ENCODE data around the gene GCKR. TPM values are rescaled to one million over a fixed set of nuclear protein-coding genes. Genes with fewer than 3 reads are reported as not detected.

GCKR gene
- total RNA-seq, 1 donor from 2014 or later = not detected

GRCh38 chr2:27492557-27492956 lies 4.1 kb upstream of the GCKR start:
- Histone ChIP-seq H3K9me3 (replicated peaks) (no peaks in the 10 kb centered on the region), H3K4me3 (no peak overlapping the region), H3K4me1 (peaks cover 39% of the 10 kb centered on the region), H3K27me3 (ENCODE audit: low read depth) (peaks cover 26% of the 10 kb centered on the region), H3K36me3 (no peaks in the 10 kb centered on the region), H3K27ac (replicated peaks) (no peak overlapping the region)
- intact Hi-C loops (cut with micrococcal nuclease) = no loop called here
- DNase-seq = no peak
- TF ChIP-seq CTCF (IDR thresholded peaks at IDR 0.05; ENCODE audit: borderline replicate concordance) = no peak

GRCh38 chr2:27493948-27494283 lies 2.7 kb upstream of the GCKR start:
- no peak overlapping the region for H3K27ac ChIP-seq (replicated peaks)

GRCh38 chr2:27494284-27494943 lies 2.2 kb upstream of the GCKR start:
- H3K36me3 ChIP-seq = no peaks in the 10 kb centered on the region
- no peak for TF ChIP-seq CTCF (IDR thresholded peaks at IDR 0.05; ENCODE audit: borderline replicate concordance)
- peaks cover 23% of the 10 kb centered on the region for H3K4me1 ChIP-seq
- peak overlapping the region; percentile 70 for H3K4me3 ChIP-seq
- intact Hi-C loops (cut with micrococcal nuclease) = no loop called here
- DNase-seq = peak; percentile 18
- H3K27ac ChIP-seq (replicated peaks) = no peak overlapping the region
- H3K27me3 ChIP-seq (ENCODE audit: low read depth) = peaks cover 32% of the 10 kb centered on the region
- H3K9me3 ChIP-seq (replicated peaks) = no peaks in the 10 kb centered on the region

More at GRCh38 chr2:27493948-27494283, 2.7 kb upstream of the GCKR start:
- peaks cover 28% of the 10 kb centered on the region for H3K4me1 ChIP-seq
- no peaks in the 10 kb centered on the region for H3K9me3 ChIP-seq (replicated peaks)
- intact Hi-C loops (cut with micrococcal nuclease) = no loop called here
- no peak for TF ChIP-seq CTCF (IDR thresholded peaks at IDR 0.05; ENCODE audit: borderline replicate concordance)
- no peak for DNase-seq
- H3K4me3 ChIP-seq = no peak overlapping the region
- no peaks in the 10 kb centered on the region for H3K36me3 ChIP-seq
- H3K27me3 ChIP-seq (ENCODE audit: low read depth) = peaks cover 28% of the 10 kb centered on the region

- no peak for TF ChIP-seq CTCF (IDR thresholded peaks at IDR 0.05; ENCODE audit: borderline replicate concordance)
- Histone ChIP-seq H3K27me3 (ENCODE audit: low read depth) (peaks cover 32% of the 10 kb centered on the region), H3K4me3 (peak within 1 kb of the TSS; percentile 70), H3K9me3 (replicated peaks) (no peaks in the 10 kb centered on the region), H3K36me3 (no peaks in the 10 kb centered on the region), H3K27ac (replicated peaks) (no peak within 1 kb of the TSS), H3K4me1 (peaks cover 21% of the 10 kb centered on the region)
- intact Hi-C loops (cut with micrococcal nuclease) = no loop called here
- DNase-seq = peak; percentile 31
These were observed 1.6 kb upstream of the GCKR start, which contains the start of gene FNDC4 for GRCh38 chr2:27494944-27495554. TSS of gene FNDC4 (minus strand) at chr2:27495200. CDS start at chr2:27494679, 521 bp downstream.

GRCh38 chr2:27495840-27496356 lies 741 bp upstream of the GCKR start:
- TF ChIP-seq CTCF (IDR thresholded peaks at IDR 0.05; ENCODE audit: borderline replicate concordance) = no peak
- Histone ChIP-seq H3K27ac (replicated peaks) (no peak overlapping the region), H3K4me1 (peaks cover 21% of the 10 kb centered on the region), H3K4me3 (peak overlapping the region; percentile 70), H3K36me3 (no peaks in the 10 kb centered on the region), H3K9me3 (replicated peaks) (no peaks in the 10 kb centered on the region), H3K27me3 (ENCODE audit: low read depth) (peaks cover 32% of the 10 kb centered on the region)
- intact Hi-C loops (cut with micrococcal nuclease) = no loop called here
- DNase-seq = no peak
